Testis (tissue), 3 donors: ENCODE measurements around the gene DUS3L. TPM values are rescaled to one million over a fixed set of nuclear protein-coding genes. Genes with fewer than 3 reads are reported as not detected.

ENCODE experiments used
- DNase-seq: peaks from one replicate; pipeline ENCODE4 v3.0.0-alpha.2; 2019
- H3K27ac ChIP-seq, 2 donors: fragments of 200-600 bp; sonication (generic); one replicate each; pipeline ENCODE4 v1.5.1; 2019
- H3K27me3 ChIP-seq: fragments of 200-600 bp; sonication (generic); one replicate; pipeline ENCODE4 v1.5.1; 2019
- H3K36me3 ChIP-seq: fragments of 200-600 bp; sonication (generic); one replicate; pipeline ENCODE4 v1.5.1; 2017; ENCODE audit warnings: low read depth; ENCODE audit errors: missing control alignments
- H3K4me1 ChIP-seq: fragments of 200-600 bp; sonication (generic); one replicate; pipeline ENCODE4 v1.5.1; 2019
- H3K4me3 ChIP-seq, 2 donors: fragments of 200-600 bp; sonication (generic); one replicate each; pipeline ENCODE4 v1.5.1; 2017 to 2019
- H3K9me3 ChIP-seq: fragments of 200-600 bp; sonication (generic); one replicate; pipeline ENCODE4 v1.5.1; 2017
- POLR2A ChIP-seq: fragments of 450-650 bp; IDR thresholded peaks from one replicate; pipeline ENCODE4 v1.6.1; 2017; ENCODE audit warnings: antibody characterized with exemption, mild to moderate bottlenecking, moderate library complexity
- WGBS, 2 donors: methylation state at CpG; one replicate each; pipeline ENCODE4 v1.1.5; 2018; 5-methylcytosine and 5-hydroxymethylcytosine counted together
- intact Hi-C: fragments of 100-400 bp; cut with DNase I; formaldehyde crosslinking; loops from one replicate; pipeline ENCODE4 v1.15.1; 2023; ENCODE audit warnings: low total_unique reads
- polyA plus RNA-seq: library from polyadenylated mRNA; stranded (reverse); fragments of 350-450 nt; fragmentation: Illumina TruSeq; extraction: RNeasy Lipid Tissue Mini Kit (QIAGEN cat#74804); gene quantifications from one replicate; pipeline ENCODE4 v1.2.3, GENCODE V29; 2014; ENCODE audit warnings: low read depth, low replicate concordance; ENCODE audit not compliant: insufficient read depth
- total RNA-seq, 2 donors: library from RNA; depleted of rRNA; stranded (reverse); fragments of >200 nt; gene quantifications; one replicate each; pipeline ENCODE4 v1.2.3, GENCODE V29; 2016
- TF ChIP-seq, protein P1 (sequence below), 3 experiments: fragments of 450-650 bp in 2 of 3; fragments of 200-600 bp in 1 of 3; sonication (generic) in 1 of 3; IDR thresholded peaks; one replicate each; pipeline ENCODE4 v1.5.1; 2016 to 2019; ENCODE audit warnings: antibody characterized with exemption in 3 of 3, mild to moderate bottlenecking in 2 of 3, moderate library complexity in 1 of 3

DUS3L gene
- total and polyA plus RNA-seq, 3 donors from 2014 or later = 75.6 to 114 (median 92.2) TPM

DNA sequence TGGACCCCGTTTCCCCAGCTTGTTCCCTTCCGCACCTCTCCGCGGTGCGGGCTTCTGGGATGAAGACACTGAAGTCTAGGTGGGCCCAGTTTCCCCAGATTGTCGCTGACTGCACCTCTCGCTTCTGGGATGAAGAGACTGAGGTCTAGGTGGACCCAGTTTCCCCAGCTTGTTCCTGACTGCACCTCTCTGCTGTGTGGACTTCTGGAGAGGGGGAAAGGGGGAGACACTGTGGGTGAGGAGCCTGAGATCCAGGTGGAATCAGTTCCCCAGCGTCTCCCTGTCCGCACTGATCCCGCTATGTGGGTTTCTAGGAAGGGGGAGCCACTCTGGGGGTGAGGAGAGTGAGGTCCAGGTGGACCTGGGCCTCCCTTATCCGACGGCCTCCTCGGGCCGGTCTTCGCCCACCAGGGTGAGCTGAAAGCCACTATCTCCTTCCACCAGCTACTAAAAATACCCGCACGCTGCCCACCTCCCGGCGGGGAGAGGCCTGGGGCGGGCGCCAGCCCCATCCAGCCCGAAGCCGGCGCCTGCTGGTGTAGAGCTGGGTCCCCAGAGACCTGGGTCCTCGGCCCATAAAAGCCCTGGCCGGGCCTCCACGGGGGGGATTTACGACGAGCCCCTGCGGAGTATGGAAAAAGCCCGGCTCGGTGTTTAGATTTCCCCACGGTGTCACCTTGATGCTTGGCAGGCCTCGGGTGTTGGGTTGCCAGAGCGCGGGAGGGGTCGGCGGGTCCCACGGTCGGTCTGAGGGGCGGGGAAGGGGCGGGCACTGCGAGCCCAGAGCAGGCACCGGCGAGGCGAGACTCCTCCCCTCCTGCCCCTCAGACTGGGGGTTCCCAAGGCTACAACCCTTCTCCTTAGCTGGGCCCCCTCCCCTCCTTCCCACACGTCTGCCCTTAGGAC, 38.0 kb upstream of the DUS3L start:
- no peak for TF ChIP-seq POLR2A
- TF ChIP-seq, protein P1, sequence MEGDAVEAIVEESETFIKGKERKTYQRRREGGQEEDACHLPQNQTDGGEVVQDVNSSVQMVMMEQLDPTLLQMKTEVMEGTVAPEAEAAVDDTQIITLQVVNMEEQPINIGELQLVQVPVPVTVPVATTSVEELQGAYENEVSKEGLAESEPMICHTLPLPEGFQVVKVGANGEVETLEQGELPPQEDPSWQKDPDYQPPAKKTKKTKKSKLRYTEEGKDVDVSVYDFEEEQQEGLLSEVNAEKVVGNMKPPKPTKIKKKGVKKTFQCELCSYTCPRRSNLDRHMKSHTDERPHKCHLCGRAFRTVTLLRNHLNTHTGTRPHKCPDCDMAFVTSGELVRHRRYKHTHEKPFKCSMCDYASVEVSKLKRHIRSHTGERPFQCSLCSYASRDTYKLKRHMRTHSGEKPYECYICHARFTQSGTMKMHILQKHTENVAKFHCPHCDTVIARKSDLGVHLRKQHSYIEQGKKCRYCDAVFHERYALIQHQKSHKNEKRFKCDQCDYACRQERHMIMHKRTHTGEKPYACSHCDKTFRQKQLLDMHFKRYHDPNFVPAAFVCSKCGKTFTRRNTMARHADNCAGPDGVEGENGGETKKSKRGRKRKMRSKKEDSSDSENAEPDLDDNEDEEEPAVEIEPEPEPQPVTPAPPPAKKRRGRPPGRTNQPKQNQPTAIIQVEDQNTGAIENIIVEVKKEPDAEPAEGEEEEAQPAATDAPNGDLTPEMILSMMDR (IDR thresholded peaks at IDR 0.05) = no peak
- no peaks in the 10 kb centered on the region for H3K27me3 ChIP-seq
- peak overlapping the region in 1 of 2 donors; percentile 64 for H3K27ac ChIP-seq
- 3 to 5% methylated on average over 21 to 42 of the region's 47 CpGs for WGBS, 2 donors
- intact Hi-C loops = no loop called here
- H3K4me1 ChIP-seq = peaks cover 3% of the 10 kb centered on the region
- DNase-seq = no peak
- H3K4me3 ChIP-seq = peak overlapping the region; percentile 39 to 64
- no peaks in the 10 kb centered on the region for H3K9me3 ChIP-seq
- H3K36me3 ChIP-seq = no peaks in the 10 kb centered on the region

DNA sequence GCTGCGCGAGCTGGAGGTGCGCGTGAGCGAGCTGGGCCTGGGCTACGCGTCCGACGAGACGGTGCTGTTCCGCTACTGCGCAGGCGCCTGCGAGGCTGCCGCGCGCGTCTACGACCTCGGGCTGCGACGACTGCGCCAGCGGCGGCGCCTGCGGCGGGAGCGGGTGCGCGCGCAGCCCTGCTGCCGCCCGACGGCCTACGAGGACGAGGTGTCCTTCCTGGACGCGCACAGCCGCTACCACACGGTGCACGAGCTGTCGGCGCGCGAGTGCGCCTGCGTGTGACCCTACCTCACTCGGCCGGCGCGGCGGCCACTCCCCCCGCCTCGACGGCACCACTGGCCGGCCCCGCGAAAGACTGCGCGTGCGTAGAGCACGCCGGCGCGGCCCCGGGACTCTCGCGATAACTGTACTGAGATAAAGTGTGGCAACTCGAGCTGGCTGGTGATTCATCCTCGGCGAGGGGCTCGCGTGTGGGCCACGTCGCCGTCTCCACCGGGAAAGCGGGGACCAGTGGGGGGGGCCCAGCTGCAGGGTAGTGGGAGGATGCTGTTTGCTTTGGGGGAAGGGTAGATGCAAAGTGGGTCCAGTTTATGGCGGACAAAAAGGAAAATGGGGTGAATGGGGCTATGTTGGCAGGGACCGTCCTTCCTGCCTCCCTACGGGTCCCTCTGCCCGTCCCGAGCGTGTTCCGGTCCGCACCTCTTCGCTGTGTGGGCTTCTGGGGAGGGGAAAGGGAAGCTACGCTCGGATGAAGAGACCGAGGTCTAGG, 37.1 kb upstream of the DUS3L start:
- DNase-seq = peak; percentile 95
- peak overlapping the region; percentile 39 to 64 for H3K4me3 ChIP-seq
- H3K27ac ChIP-seq = peak overlapping the region; percentile 41 to 64
- peak; percentile 19 for TF ChIP-seq POLR2A
- TF ChIP-seq, protein P1 (IDR thresholded peaks at IDR 0.05) = peak in 1 of 3 experiments; percentile 13
- 1 to 5% methylated on average over 20 to 49 of the region's 91 CpGs for WGBS, 2 donors
- H3K36me3 ChIP-seq = no peaks in the 10 kb centered on the region
- H3K27me3 ChIP-seq = no peaks in the 10 kb centered on the region
- peaks cover 3% of the 10 kb centered on the region for H3K4me1 ChIP-seq
- intact Hi-C loops = no loop called here
- H3K9me3 ChIP-seq = no peaks in the 10 kb centered on the region

DNA sequence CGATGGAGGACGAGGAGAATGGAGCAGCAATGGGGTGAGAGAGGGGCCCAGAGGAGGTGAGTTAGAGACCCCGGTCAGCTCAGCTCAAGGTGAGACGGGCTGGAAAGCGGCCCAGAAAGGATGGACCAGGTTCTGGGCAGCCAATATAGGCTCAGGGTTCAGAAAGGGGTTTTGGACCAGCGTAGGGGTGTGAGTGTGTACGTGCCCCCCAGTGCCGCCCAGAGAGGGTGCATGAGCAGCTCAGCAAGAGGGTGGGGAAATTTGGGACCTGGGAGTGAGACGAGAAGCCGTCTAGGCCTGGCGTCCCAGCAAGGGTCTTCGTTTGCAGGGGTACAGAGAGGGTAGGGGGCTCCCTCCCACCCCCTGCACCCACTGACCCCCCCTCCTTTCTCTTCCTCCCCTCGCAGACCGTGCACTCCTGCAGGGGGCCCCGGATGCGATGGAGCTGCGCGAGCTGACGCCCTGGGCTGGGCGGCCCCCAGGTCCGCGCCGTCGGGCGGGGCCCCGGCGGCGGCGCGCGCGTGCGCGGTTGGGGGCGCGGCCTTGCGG, 36.5 kb upstream of the DUS3L start:
- intact Hi-C loops = no loop called here

DNA sequence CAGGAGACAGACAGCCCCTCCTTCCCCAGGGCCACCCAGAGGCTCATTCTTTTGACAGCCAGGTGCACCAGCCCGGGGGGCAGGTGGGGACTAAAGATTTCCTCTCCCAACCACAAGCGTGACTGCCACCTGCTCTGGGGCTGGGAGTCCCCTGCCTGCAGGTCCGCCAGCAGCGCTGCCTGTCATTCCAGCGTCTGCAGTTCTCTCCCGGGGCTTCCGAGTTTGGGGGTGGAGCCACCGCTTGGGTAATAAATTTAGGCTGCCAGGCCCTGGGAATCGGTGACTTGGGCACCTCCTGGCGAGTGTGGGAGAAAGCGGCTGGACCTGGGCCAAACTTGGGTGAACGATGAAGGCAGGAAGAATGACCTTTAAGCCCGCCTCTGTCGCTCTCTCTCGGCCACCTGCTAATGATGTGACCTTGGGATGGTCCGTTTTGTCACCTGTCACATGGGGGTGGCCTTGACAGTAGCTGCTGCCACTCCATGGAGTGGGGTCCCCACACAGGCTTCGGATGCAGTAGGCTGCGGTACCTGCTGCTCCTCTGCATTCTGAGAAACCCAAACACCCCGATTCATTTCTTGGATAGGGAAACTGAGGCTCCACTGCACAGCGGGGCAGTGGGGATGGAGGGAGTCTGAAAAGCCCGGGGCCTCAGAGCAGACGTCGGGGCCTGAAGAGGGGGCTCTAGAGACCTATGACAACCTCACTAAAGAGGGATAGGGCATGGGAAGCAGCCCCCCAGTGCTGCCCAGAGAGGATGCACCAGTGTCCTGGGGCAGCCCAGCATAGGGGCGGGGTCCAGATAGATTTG, 35.8 kb upstream of the DUS3L start:
- TF ChIP-seq, protein P1 (IDR thresholded peaks at IDR 0.05) = no peak
- TF ChIP-seq POLR2A = no peak
- 6 to 15% methylated on average over 22 to 24 of the region's 24 CpGs for WGBS, 2 donors
- H3K36me3 ChIP-seq = no peaks in the 10 kb centered on the region
- DNase-seq = peak; percentile 40
- H3K27ac ChIP-seq = no peak overlapping the region
- H3K27me3 ChIP-seq = no peaks in the 10 kb centered on the region
- peaks cover 3% of the 10 kb centered on the region for H3K4me1 ChIP-seq
- H3K9me3 ChIP-seq = no peaks in the 10 kb centered on the region
- intact Hi-C loops = no loop called here
- no peak overlapping the region for H3K4me3 ChIP-seq

More for the DNA sequence above, 36.5 kb upstream of the DUS3L start:
- no peak for DNase-seq
- Histone ChIP-seq H3K4me1 (peaks cover 3% of the 10 kb centered on the region), H3K9me3 (no peaks in the 10 kb centered on the region), H3K27me3 (no peaks in the 10 kb centered on the region), H3K27ac (no peak overlapping the region), H3K4me3 (peak overlapping the region; percentile 39 to 48), H3K36me3 (no peaks in the 10 kb centered on the region)
- no peak for TF ChIP-seq POLR2A
- TF ChIP-seq, protein P1 (IDR thresholded peaks at IDR 0.05) = no peak
- WGBS, 2 donors = 16 to 20% methylated on average over 12 to 18 of the region's 37 CpGs
